Muscle layer of colon (tissue), 2 donors: Measurements from ENCODE around the gene ZNF423.

Source experiments
- H3K27ac ChIP-seq: one replicate; pipeline ENCODE4 v1.7.0; 2013; ENCODE audit warnings: low read depth, mild to moderate bottlenecking, low read length, moderate library complexity
- H3K27me3 ChIP-seq, 2 donors: one replicate each; pipeline ENCODE4 v1.7.0; 2013; ENCODE audit warnings: low read length in 2 of 2, mild to moderate bottlenecking in 2 of 2; ENCODE audit not compliant: insufficient read depth in 2 of 2, control insufficient read depth in 1 of 2
- H3K36me3 ChIP-seq: one replicate; pipeline ENCODE4 v1.7.0; 2013; ENCODE audit warnings: mild to moderate bottlenecking, low read length; ENCODE audit not compliant: insufficient read depth
- H3K4me1 ChIP-seq: one replicate; pipeline ENCODE4 v1.7.0; 2013; ENCODE audit warnings: mild to moderate bottlenecking, low read length; ENCODE audit not compliant: insufficient read depth
- H3K4me3 ChIP-seq, 2 donors: one replicate each; pipeline ENCODE4 v1.7.0; 2013; ENCODE audit warnings: low read length in 2 of 2, low read depth in 1 of 2, mild to moderate bottlenecking in 1 of 2, moderate library complexity in 1 of 2
- H3K9ac ChIP-seq: one replicate; pipeline ENCODE4 v1.7.0; 2013; ENCODE audit warnings: low read length
- H3K9me3 ChIP-seq: one replicate; pipeline ENCODE4 v1.7.0; 2013; ENCODE audit warnings: mild to moderate bottlenecking, low read length
- donor health status: abdominal sarcoma.
- donor health status: Adenocarcinoma of cecum.

ZNF423 gene

GRCh38 chr16:49855822-49856671 lies at the start of gene ZNF423:
ZNF423 (minus strand) TSS chr16:49856112; CDS start chr16:49855774, 338 bp downstream.
- Histone ChIP-seq H3K36me3 (no peaks in the 10 kb centered on the region), H3K4me3 (peak within 1 kb of the TSS; percentile 56 to 74), H3K9ac (no peak within 1 kb of the TSS), H3K27me3 (peaks cover 0 to 3% of the 10 kb centered on the region in 2 donors), H3K9me3 (no peaks in the 10 kb centered on the region), H3K27ac (peak within 1 kb of the TSS; percentile 85), H3K4me1 (peaks cover 13% of the 10 kb centered on the region)

GRCh38 chr16:49904348-49905062 lies 48.6 kb upstream of the ZNF423 start:
- Histone ChIP-seq H3K27ac (no peak overlapping the region), H3K36me3 (no peaks in the 10 kb centered on the region), H3K9ac (no peak overlapping the region), H3K27me3 (no peaks in the 10 kb centered on the region), H3K4me3 (no peak overlapping the region), H3K4me1 (no peaks in the 10 kb centered on the region), H3K9me3 (no peaks in the 10 kb centered on the region)

- no peaks in the 10 kb centered on the region for H3K27me3 ChIP-seq
- H3K4me3 ChIP-seq: no peak overlapping the region
- no peaks in the 10 kb centered on the region for H3K4me1 ChIP-seq
- no peaks in the 10 kb centered on the region for H3K36me3 ChIP-seq
- H3K27ac ChIP-seq: no peak overlapping the region
- no peaks in the 10 kb centered on the region for H3K9me3 ChIP-seq
- H3K9ac ChIP-seq: no peak overlapping the region
Observed at GRCh38 chr16:49902908-49903307, 47.0 kb upstream of the ZNF423 start.

GRCh38 chr16:49901711-49902110 lies 45.8 kb upstream of the ZNF423 start:
- Histone ChIP-seq H3K36me3 (no peaks in the 10 kb centered on the region), H3K9me3 (no peaks in the 10 kb centered on the region), H3K27me3 (no peaks in the 10 kb centered on the region), H3K9ac (no peak overlapping the region), H3K4me3 (no peak overlapping the region), H3K4me1 (no peaks in the 10 kb centered on the region), H3K27ac (no peak overlapping the region)

- no peaks in the 10 kb centered on the region for H3K27me3 ChIP-seq
- no peaks in the 10 kb centered on the region for H3K36me3 ChIP-seq
- H3K4me1 ChIP-seq: no peaks in the 10 kb centered on the region
- H3K27ac ChIP-seq: no peak overlapping the region
- no peak overlapping the region for H3K9ac ChIP-seq
- no peaks in the 10 kb centered on the region for H3K9me3 ChIP-seq
- H3K4me3 ChIP-seq: no peak overlapping the region
Observed at GRCh38 chr16:49900875-49901274, 45.0 kb upstream of the ZNF423 start.

- Histone ChIP-seq H3K4me1 (no peaks in the 10 kb centered on the region), H3K9ac (no peak overlapping the region), H3K9me3 (no peaks in the 10 kb centered on the region), H3K27ac (no peak overlapping the region), H3K36me3 (no peaks in the 10 kb centered on the region), H3K4me3 (no peak overlapping the region), H3K27me3 (no peaks in the 10 kb centered on the region)
Observed at GRCh38 chr16:49899991-49900695, 44.2 kb upstream of the ZNF423 start.

GRCh38 chr16:49896447-49896964 lies 40.6 kb upstream of the ZNF423 start:
- no peaks in the 10 kb centered on the region for H3K9me3 ChIP-seq
- H3K27ac ChIP-seq: no peak overlapping the region
- no peaks in the 10 kb centered on the region for H3K27me3 ChIP-seq
- no peaks in the 10 kb centered on the region for H3K36me3 ChIP-seq
- H3K9ac ChIP-seq: no peak overlapping the region
- no peak overlapping the region for H3K4me3 ChIP-seq
- no peaks in the 10 kb centered on the region for H3K4me1 ChIP-seq

GRCh38 chr16:49890876-49891275 lies 35.0 kb upstream of the ZNF423 start:
- no peak overlapping the region for H3K4me3 ChIP-seq
- no peaks in the 10 kb centered on the region for H3K9me3 ChIP-seq
- no peaks in the 10 kb centered on the region for H3K36me3 ChIP-seq
- no peaks in the 10 kb centered on the region for H3K27me3 ChIP-seq
- no peaks in the 10 kb centered on the region for H3K4me1 ChIP-seq
- H3K9ac ChIP-seq: no peak overlapping the region
- no peak overlapping the region for H3K27ac ChIP-seq

- no peak overlapping the region for H3K27ac ChIP-seq
- no peaks in the 10 kb centered on the region for H3K36me3 ChIP-seq
- H3K9ac ChIP-seq: no peak overlapping the region
- no peaks in the 10 kb centered on the region for H3K27me3 ChIP-seq
- no peak overlapping the region for H3K4me3 ChIP-seq
- no peaks in the 10 kb centered on the region for H3K9me3 ChIP-seq
- no peaks in the 10 kb centered on the region for H3K4me1 ChIP-seq
Observed at GRCh38 chr16:49889725-49890397, 33.9 kb upstream of the ZNF423 start.

GRCh38 chr16:49886554-49887094 lies 30.7 kb upstream of the ZNF423 start:
- H3K4me3 ChIP-seq: no peak overlapping the region
- H3K9me3 ChIP-seq: no peaks in the 10 kb centered on the region
- no peak overlapping the region for H3K9ac ChIP-seq
- H3K27ac ChIP-seq: no peak overlapping the region
- no peaks in the 10 kb centered on the region for H3K4me1 ChIP-seq
- no peaks in the 10 kb centered on the region for H3K27me3 ChIP-seq
- H3K36me3 ChIP-seq: no peaks in the 10 kb centered on the region
